HepG2 (cell line): ENCODE data around the gene AMBRA1. TPM values are rescaled to one million over a fixed set of nuclear protein-coding genes. Genes with fewer than 3 reads are reported as not detected.

ENCODE experiments used
- ATAC-seq: fragments of 200-7000 bp; cut with Tn5 transposase; 3 replicates; pipeline ENCODE4 v1.9.1; 2020; ENCODE audit warnings: mild to moderate bottlenecking, moderate library complexity
- BruUV-seq: library from RNA; stranded (reverse); fragments of 400-500 nt; replicated peaks from 2 replicates; lab custom pipeline; 2021; lab: Mats Ljungman, UMichigan
- CTCF ChIA-PET: fragments of 300-600 bp; formaldehyde crosslinking; extraction: SDS; loops from one replicate; lab custom pipeline; 2021; ENCODE audit warnings: low total read pairs, inconsistent platforms, low intra/inter-chr PET ratio; lab: Yijun Ruan, JAX
- POLR2A ChIA-PET: fragments of 350-600 bp; sonication (Branson Sonifier 250); formaldehyde crosslinking; loops from one replicate; lab custom pipeline; 2020; ENCODE audit warnings: antibody characterized with exemption, inconsistent platforms; lab: Yijun Ruan, JAX
- DNase-seq: peaks from one replicate; pipeline ENCODE4 v3.0.0-alpha.2; 2015; ENCODE audit warnings: low spot score
- FAIRE-seq: peaks from 3 replicates; lab custom pipeline; 2011; peaks lifted over from hg19 to GRCh38; lab: Jason Lieb, UNC
- H2AFZ ChIP-seq: one replicate; pipeline ENCODE4 v1.6.1; 2011; ENCODE audit warnings: low read length, inconsistent platforms
- H3K27ac ChIP-seq: fragments of 300-600 bp; 3 replicates; pipeline ENCODE4 v1.8.0; 2011; ENCODE audit warnings: mixed run types, mild to moderate bottlenecking, mixed read lengths, low read length, inconsistent platforms; ENCODE audit not compliant: insufficient read depth; ENCODE audit errors: extremely low read length
- H3K27me3 ChIP-seq, 2 experiments: fragments of 200-600 bp in 1 of 2; 2 replicates in 1 of 2; 3 replicates in 1 of 2; pipeline versions ENCODE4 v1.6.0 to v1.8.0; 2011; ENCODE audit warnings: low read length in 2 of 2, mild to moderate bottlenecking in 2 of 2, moderate library complexity in 2 of 2, inconsistent platforms in 1 of 2; ENCODE audit not compliant: insufficient read depth in 2 of 2, control insufficient read depth in 1 of 2
- H3K36me3 ChIP-seq, 2 experiments: fragments of 200-600 bp in 1 of 2; replicated peaks in 1 of 2; 2 replicates in 1 of 2; 3 replicates in 1 of 2; pipeline versions ENCODE4 v1.5.1 to v1.8.0; 2011; ENCODE audit warnings: low read length in 2 of 2, inconsistent platforms in 1 of 2; ENCODE audit not compliant: insufficient read depth in 2 of 2, control insufficient read depth in 1 of 2
- H3K4me1 ChIP-seq: 2 replicates; pipeline ENCODE4 v1.5.1; 2012; ENCODE audit warnings: low read length, inconsistent platforms; ENCODE audit not compliant: insufficient read depth
- H3K4me2 ChIP-seq: 2 replicates; pipeline ENCODE4 v1.6.0; 2011; ENCODE audit warnings: low read depth, low read length, inconsistent platforms
- H3K4me3 ChIP-seq, 3 experiments: fragments of 200-600 bp in 1 of 3; sonication (generic), shearing (Covaris generic) in 1 of 3; replicated peaks in 1 of 3; 2 replicates each; pipeline ENCODE4 v1.5.1; 2011 to 2016; ENCODE audit warnings: low read length in 3 of 3, inconsistent platforms in 2 of 3, low read depth in 2 of 3, mild to moderate bottlenecking in 2 of 3, control low read depth in 1 of 3, mixed read lengths in 1 of 3; ENCODE audit not compliant: insufficient read depth in 1 of 3
- H3K79me2 ChIP-seq: one replicate; pipeline ENCODE4 v1.6.1; 2011; ENCODE audit warnings: low read length, inconsistent platforms; ENCODE audit not compliant: insufficient read depth
- H3K9ac ChIP-seq: 2 replicates; pipeline ENCODE4 v1.6.0; 2011; ENCODE audit warnings: mild to moderate bottlenecking, low read depth, low read length, inconsistent platforms; ENCODE audit not compliant: insufficient read depth
- H3K9me3 ChIP-seq: 2 replicates; pipeline ENCODE4 v1.5.1; 2012; ENCODE audit warnings: mild to moderate bottlenecking, low read length
- H4K20me1 ChIP-seq: 2 replicates; pipeline ENCODE4 v1.6.0; 2011; ENCODE audit warnings: inconsistent platforms, mild to moderate bottlenecking, low read length, moderate library complexity; ENCODE audit not compliant: insufficient read depth
- CHD2 ChIP-seq: IDR thresholded peaks from 2 replicates; pipeline ENCODE4 v1.6.1; 2011; ENCODE audit warnings: low read depth, low read length, improper control_type of control experiment
- HNRNPH1 ChIP-seq: fragments of 200-400 bp; formaldehyde crosslinking; optimal IDR thresholded peaks from 2 replicates; pipeline ENCODE3; 2017; ENCODE audit warnings: mild to moderate bottlenecking, low read depth, low read length
- JARID2 ChIP-seq: sonication (generic); formaldehyde crosslinking; IDR thresholded peaks from 2 replicates; pipeline ENCODE4 v1.8.1; 2023; ENCODE audit warnings: missing genetic modification reagents, inconsistent platforms; ENCODE audit not compliant: insufficient replicate concordance
- SNAPC2 ChIP-seq: sonication (generic); formaldehyde crosslinking; IDR thresholded peaks from 2 replicates; pipeline ENCODE4 v1.8.1; 2022; ENCODE audit warnings: mild to moderate bottlenecking, missing genetic modification reagents
- THYN1 ChIP-seq: sonication (generic); formaldehyde crosslinking; IDR thresholded peaks from 2 replicates; pipeline ENCODE4 v1.8.1; 2023; ENCODE audit warnings: low read depth, mild to moderate bottlenecking, moderate library complexity, missing genetic modification reagents, borderline replicate concordance
- ZNF431 ChIP-seq: sonication (generic); formaldehyde crosslinking; IDR thresholded peaks from 2 replicates; pipeline ENCODE4 v1.9.0; 2022; ENCODE audit warnings: missing genetic modification reagents, low read depth, mild to moderate bottlenecking, borderline replicate concordance
- ZNF512 ChIP-seq: sonication (generic); formaldehyde crosslinking; IDR thresholded peaks from 2 replicates; pipeline ENCODE4 v1.4.0; 2020; ENCODE audit warnings: mild to moderate bottlenecking, missing genetic modification reagents
- ZNF652 ChIP-seq: IDR thresholded peaks from 2 replicates; pipeline ENCODE4 v1.6.1; 2016; ENCODE audit warnings: low read depth, borderline replicate concordance
- ZNF788 ChIP-seq: sonication (generic); formaldehyde crosslinking; IDR thresholded peaks from 2 replicates; pipeline ENCODE4 v1.5.0; 2020; ENCODE audit warnings: mild to moderate bottlenecking, missing genetic modification reagents, borderline replicate concordance
- WGBS: methylation state at CpG from one replicate; pipeline ENCODE4 v1.1.6; 2017; ENCODE audit warnings: low lambda C conversion rate; 5-methylcytosine and 5-hydroxymethylcytosine counted together
- in situ Hi-C: cut with HindIII; loops from 2 replicates; pipeline ENCODE4 v1.10.0; 2017; ENCODE audit warnings: low pct_unique_long_range_greater_than_20kb; ENCODE audit not compliant: extremely low pct_ligation_motif_present
- intact Hi-C: fragments of 100-400 bp; cut with micrococcal nuclease; formaldehyde crosslinking; loops from one replicate; pipeline ENCODE4 v1.10.0; 2022; ENCODE audit not compliant: unreplicated experiment
- polyA plus RNA-seq, 8 experiments: library from polyadenylated mRNA; depleted of rRNA in 3 of 8; stranded (reverse) in 7 of 8; unstranded in 1 of 8; fragments of >200 nt; fragmentation: Illumina TruSeq in 4 of 8; extraction: Trizol in 4 of 8; gene quantifications; 2 replicates each; pipeline versions ENCODE4 v1.2.1 to v1.2.3, GENCODE V29; 2011 to 2016; ENCODE audit warnings: low read depth in 4 of 8, missing spikeins in 1 of 8, mixed read lengths in 1 of 8; ENCODE audit not compliant: insufficient read depth in 1 of 8
- total RNA-seq, 5 experiments: library from RNA; depleted of rRNA; stranded (reverse); fragments of >200 nt; fragmentation: Illumina TruSeq; extraction: Trizol; gene quantifications; 2 replicates each; pipeline ENCODE4 v1.2.3, GENCODE V29; 2016; ENCODE audit warnings: low read depth in 1 of 5
- TF ChIP-seq, protein P1 (sequence below), 2 experiments: fragments of 450-650 bp in 1 of 2; sonication (generic) in 1 of 2; formaldehyde crosslinking in 1 of 2; IDR thresholded peaks; 2 replicates each; pipeline versions ENCODE4 v1.6.1 to v1.8.0; 2016 to 2022; ENCODE audit warnings: antibody characterized with exemption in 1 of 2, mild to moderate bottlenecking in 1 of 2, missing genetic modification reagents in 1 of 2

Gene AMBRA1
- total and polyA plus RNA-seq, 2 of the 13 experiments (the other 11 are each of a cell fraction or from before 2014, with no cell fraction given) = 15.7 to 26.0 TPM

GRCh38 chr11:46498968-46499367 is 94.9 kb downstream of the AMBRA1 start:
- in situ Hi-C loops (no loop called here), intact Hi-C loops (no loop called here)
- peaks cover 9 to 41% of the 10 kb centered on the region in 2 experiments for H3K36me3 ChIP-seq
- no peaks in the 10 kb centered on the region for H3K27me3 ChIP-seq
- FAIRE-seq = no peak
- DNase-seq = no peak
- H2AFZ ChIP-seq = no peak overlapping the region
- no peak for ATAC-seq
- H3K9me3 ChIP-seq = no peaks in the 10 kb centered on the region
- H3K4me3 ChIP-seq = no peak overlapping the region
- BruUV-seq = no TSS peak
- no peak overlapping the region for H3K27ac ChIP-seq
- ChIA-PET CTCF (no interaction called here), POLR2A (no interaction called here)
- WGBS = 99% methylated on average over 2 of the region's 2 CpGs
- H3K9ac ChIP-seq = no peak overlapping the region
- peaks cover 8% of the 10 kb centered on the region for H4K20me1 ChIP-seq
- H3K79me2 ChIP-seq = peaks cover 12% of the 10 kb centered on the region
- no peak overlapping the region for H3K4me2 ChIP-seq
- peaks cover 47% of the 10 kb centered on the region for H3K4me1 ChIP-seq
- no peak for TF ChIP-seq ZNF512 (CRISPR knock-in tag)
- TF ChIP-seq JARID2 = no peak
- no peak for TF ChIP-seq CHD2
- no peak for TF ChIP-seq SNAPC2 (CRISPR knock-in tag)
- TF ChIP-seq ZNF788 (CRISPR knock-in tag) = no peak
- TF ChIP-seq, protein P1, sequence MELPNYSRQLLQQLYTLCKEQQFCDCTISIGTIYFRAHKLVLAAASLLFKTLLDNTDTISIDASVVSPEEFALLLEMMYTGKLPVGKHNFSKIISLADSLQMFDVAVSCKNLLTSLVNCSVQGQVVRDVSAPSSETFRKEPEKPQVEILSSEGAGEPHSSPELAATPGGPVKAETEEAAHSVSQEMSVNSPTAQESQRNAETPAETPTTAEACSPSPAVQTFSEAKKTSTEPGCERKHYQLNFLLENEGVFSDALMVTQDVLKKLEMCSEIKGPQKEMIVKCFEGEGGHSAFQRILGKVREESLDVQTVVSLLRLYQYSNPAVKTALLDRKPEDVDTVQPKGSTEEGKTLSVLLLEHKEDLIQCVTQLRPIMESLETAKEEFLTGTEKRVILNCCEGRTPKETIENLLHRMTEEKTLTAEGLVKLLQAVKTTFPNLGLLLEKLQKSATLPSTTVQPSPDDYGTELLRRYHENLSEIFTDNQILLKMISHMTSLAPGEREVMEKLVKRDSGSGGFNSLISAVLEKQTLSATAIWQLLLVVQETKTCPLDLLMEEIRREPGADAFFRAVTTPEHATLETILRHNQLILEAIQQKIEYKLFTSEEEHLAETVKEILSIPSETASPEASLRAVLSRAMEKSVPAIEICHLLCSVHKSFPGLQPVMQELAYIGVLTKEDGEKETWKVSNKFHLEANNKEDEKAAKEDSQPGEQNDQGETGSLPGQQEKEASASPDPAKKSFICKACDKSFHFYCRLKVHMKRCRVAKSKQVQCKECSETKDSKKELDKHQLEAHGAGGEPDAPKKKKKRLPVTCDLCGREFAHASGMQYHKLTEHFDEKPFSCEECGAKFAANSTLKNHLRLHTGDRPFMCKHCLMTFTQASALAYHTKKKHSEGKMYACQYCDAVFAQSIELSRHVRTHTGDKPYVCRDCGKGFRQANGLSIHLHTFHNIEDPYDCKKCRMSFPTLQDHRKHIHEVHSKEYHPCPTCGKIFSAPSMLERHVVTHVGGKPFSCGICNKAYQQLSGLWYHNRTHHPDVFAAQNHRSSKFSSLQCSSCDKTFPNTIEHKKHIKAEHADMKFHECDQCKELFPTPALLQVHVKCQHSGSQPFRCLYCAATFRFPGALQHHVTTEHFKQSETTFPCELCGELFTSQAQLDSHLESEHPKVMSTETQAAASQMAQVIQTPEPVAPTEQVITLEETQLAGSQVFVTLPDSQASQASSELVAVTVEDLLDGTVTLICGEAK (IDR thresholded peaks at IDR 0.05) = no peak
- TF ChIP-seq, protein P1 (CRISPR knock-in tag; IDR thresholded peaks at IDR 0.05) = no peak
- TF ChIP-seq ZNF652 = no peak
- TF ChIP-seq HNRNPH1 = no peak
- TF ChIP-seq THYN1 = no peak
- TF ChIP-seq ZNF431 (CRISPR knock-in tag) = no peak
